Activated CD8-positive, alpha-beta memory T cell treated with anti-CD3 and anti-CD28 coated beads, Interleukin-2, amount 50 U/mL, for 1 hour (primary cell): ENCODE measurements around the gene RAB8A.

ENCODE experiments used
- DNase-seq: peaks from one replicate; pipeline ENCODE4 v3.0.0-alpha.2; 2020; ENCODE audit errors: extremely low read depth

Gene RAB8A

DNA sequence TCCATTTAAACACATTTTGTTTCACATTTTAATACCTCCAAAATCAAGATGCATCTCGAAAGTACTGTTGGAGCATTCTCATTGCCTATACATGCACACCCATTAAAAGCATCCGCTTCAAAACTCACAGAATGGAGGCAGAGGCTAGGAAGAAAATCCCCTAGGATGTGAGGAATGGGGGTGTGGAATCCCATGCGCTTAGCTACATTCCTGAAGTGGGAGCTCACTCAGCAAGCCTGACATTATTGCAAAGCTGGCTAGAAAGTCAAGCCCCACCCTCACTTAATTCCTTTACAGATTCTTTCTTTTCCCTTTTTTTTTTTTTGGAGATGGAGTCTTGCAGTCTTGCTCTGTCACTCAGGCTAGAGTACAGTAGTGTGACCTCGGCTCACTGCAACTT, 68.9 kb downstream of the RAB8A start:
- DNase-seq, result no peak
